GM12878 (cell line): ENCODE measurements around the gene PTPRN2. TPM values are rescaled to one million over a fixed set of nuclear protein-coding genes. Genes with fewer than 3 reads are reported as not detected.

Source experiments
- ATAC-seq: fragments of 200-7000 bp; cut with Tn5 transposase; 3 replicates; pipeline ENCODE4 v1.9.1; 2020; ENCODE audit warnings: mild to moderate bottlenecking, moderate library complexity
- BruUV-seq: library from RNA; stranded (reverse); fragments of 400-500 nt; replicated peaks from 2 replicates; lab custom pipeline; 2021; lab: Mats Ljungman, UMichigan
- CTCF ChIA-PET: fragments of 300-600 bp; sonication (Branson Sonifier 250); formaldehyde crosslinking; extraction: SDS; loops from one replicate; lab custom pipeline; 2021; ENCODE audit warnings: inconsistent platforms; lab: Yijun Ruan, JAX
- POLR2A ChIA-PET: fragments of 350-600 bp; formaldehyde crosslinking; extraction: SDS; loops from one replicate; lab custom pipeline; 2021; ENCODE audit warnings: inconsistent platforms; lab: Charles Lee
- RAD21 ChIA-PET: fragments of 300-600 bp; sonication (Branson Sonifier 250); formaldehyde crosslinking; loops from one replicate; lab custom pipeline; 2023; ENCODE audit warnings: antibody characterized with exemption; ENCODE audit not compliant: unreplicated experiment; lab: Charles Lee
- SMC1A ChIA-PET: fragments of 300-600 bp; sonication (Branson Sonifier 250); formaldehyde crosslinking; loops from one replicate; lab custom pipeline; 2023; ENCODE audit not compliant: unreplicated experiment, uncharacterized antibody; lab: Charles Lee
- DNase-seq: peaks from one replicate; pipeline ENCODE4 v3.0.0-alpha.2; 2011; ENCODE audit warnings: low read depth, low spot score
- FAIRE-seq: peaks from 3 replicates; lab custom pipeline; 2011; peaks lifted over from hg19 to GRCh38; lab: Jason Lieb, UNC
- H2AFZ ChIP-seq: 2 replicates; pipeline ENCODE4 v1.6.0; 2011; ENCODE audit warnings: low read depth, low read length, control low read depth; ENCODE audit not compliant: control insufficient read depth
- H3K27ac ChIP-seq: 2 replicates; pipeline ENCODE4 v1.5.1; 2011; ENCODE audit warnings: control low read depth; ENCODE audit not compliant: control insufficient read depth, insufficient read depth
- H3K27me3 ChIP-seq, 2 experiments: replicated peaks in 1 of 2; 2 replicates each; pipeline versions ENCODE4 v1.6.0 to v1.6.1; 2011; ENCODE audit warnings: low read length in 1 of 2; ENCODE audit not compliant: control insufficient read depth in 2 of 2, insufficient read depth in 2 of 2
- H3K36me3 ChIP-seq, 2 experiments: 2 replicates each; pipeline ENCODE4 v1.5.1; 2011; ENCODE audit warnings: low read length in 1 of 2; ENCODE audit not compliant: control insufficient read depth in 2 of 2, insufficient read depth in 2 of 2
- H3K4me1 ChIP-seq: 2 replicates; pipeline ENCODE4 v1.6.1; 2011; ENCODE audit warnings: mild to moderate bottlenecking, low read length, moderate library complexity, mixed read lengths; ENCODE audit not compliant: control insufficient read depth, insufficient read depth
- H3K4me2 ChIP-seq: 2 replicates; pipeline ENCODE4 v1.6.0; 2011; ENCODE audit warnings: control low read depth; ENCODE audit not compliant: control insufficient read depth, insufficient read depth
- H3K4me3 ChIP-seq: fragments of 200-600 bp; sonication (generic); 2 replicates; pipeline ENCODE4 v1.5.1; 2016
- H3K79me2 ChIP-seq: 2 replicates; pipeline ENCODE4 v1.6.0; 2011; ENCODE audit warnings: low read length; ENCODE audit not compliant: control insufficient read depth, insufficient read depth
- H3K9ac ChIP-seq: 2 replicates; pipeline ENCODE4 v1.8.0; 2011; ENCODE audit warnings: low read length, control low read depth, mixed read lengths; ENCODE audit not compliant: control insufficient read depth, insufficient read depth
- H3K9me3 ChIP-seq: replicated peaks from 3 replicates; pipeline ENCODE4 v1.5.1; 2011; ENCODE audit warnings: mild to moderate bottlenecking, low read length; ENCODE audit not compliant: control insufficient read depth, insufficient read depth
- H4K20me1 ChIP-seq: 2 replicates; pipeline ENCODE4 v1.6.0; 2011; ENCODE audit not compliant: control insufficient read depth, insufficient read depth
- BRCA1 ChIP-seq: IDR thresholded peaks from 2 replicates; pipeline ENCODE4 v1.6.1; 2011; ENCODE audit warnings: low read depth, low read length, improper control_type of control experiment
- CBX3 ChIP-seq: fragments of 200-600 bp; sonication (generic); IDR thresholded peaks from 2 replicates; pipeline ENCODE4 v1.6.1; 2016; ENCODE audit warnings: low read depth, borderline replicate concordance
- CREB1 ChIP-seq: IDR thresholded peaks from 2 replicates; pipeline ENCODE4 v1.6.1; 2012; ENCODE audit warnings: low read depth, mild to moderate bottlenecking, inconsistent platforms
- KDM1A ChIP-seq: fragments of 200-600 bp; sonication (generic); IDR thresholded peaks from 2 replicates; pipeline ENCODE4 v1.6.1; 2016; ENCODE audit warnings: borderline replicate concordance
- NFIC ChIP-seq: IDR thresholded peaks from 2 replicates; pipeline ENCODE4 v1.6.1; 2012; ENCODE audit warnings: low read depth, mild to moderate bottlenecking, inconsistent platforms, low read length, moderate library complexity
- RCOR1 ChIP-seq: conservative IDR thresholded peaks from 2 replicates; pipeline ENCODE4 v1.6.1; 2012; ENCODE audit warnings: low read depth, low read length, improper control_type of control experiment
- SIX5 ChIP-seq: IDR thresholded peaks from 2 replicates; pipeline ENCODE4 v1.6.1; 2011; ENCODE audit warnings: mild to moderate bottlenecking, low read depth, low read length, moderate library complexity; ENCODE audit not compliant: severe bottlenecking
- ZNF274 ChIP-seq: IDR thresholded peaks from one replicate; pipeline ENCODE4 v1.8.0; 2011; ENCODE audit not compliant: insufficient read length, insufficient read depth
- ZZZ3 ChIP-seq: IDR thresholded peaks from 2 replicates; pipeline ENCODE4 v1.6.1; 2011; ENCODE audit warnings: low read depth; ENCODE audit not compliant: control insufficient read depth, insufficient read length
- WGBS: methylation state at CpG from one replicate; pipeline ENCODE4 v1.1.6; 2016; ENCODE audit warnings: low lambda C conversion rate; ENCODE audit not compliant: insufficient replicate concordance, insufficient coverage; ENCODE audit errors: missing lambda C conversion rate; 5-methylcytosine and 5-hydroxymethylcytosine counted together
- in situ Hi-C: fragments of 300-500 bp; cut with MboI; formaldehyde crosslinking; loops from 9 replicates; pipeline ENCODE4 v1.14.3; 2018; ENCODE audit warnings: mixed read lengths
- intact Hi-C: fragments of 100-400 bp; cut with micrococcal nuclease; formaldehyde crosslinking; loops from one replicate; pipeline ENCODE4 v1.14.2; 2022; ENCODE audit not compliant: unreplicated experiment
- polyA plus RNA-seq, 11 experiments: library from polyadenylated mRNA; depleted of rRNA in 4 of 11; unstranded in 6 of 11; stranded (reverse) in 5 of 11; fragments of >200 nt; fragmentation: Nextera tagmentation in 4 of 11; fragmentation: Illumina TruSeq in 1 of 11; extraction: Ambion mirVana in 4 of 11; extraction: Trizol in 1 of 11; gene quantifications; 1 replicate in 1 of 11; 2 replicates in 10 of 11; pipeline versions ENCODE4 v1.2.1 to v1.2.3, GENCODE V29; 2011 to 2016; ENCODE audit warnings: inconsistent platforms in 2 of 11, missing spikeins in 2 of 11, low read depth in 1 of 11
- total RNA-seq, 4 experiments: library from RNA; depleted of rRNA in 3 of 4; stranded (reverse); fragments of >200 nt in 3 of 4; fragmentation: Illumina TruSeq in 1 of 4; extraction: Trizol in 1 of 4; gene quantifications; 2 replicates each; pipeline versions ENCODE4 v1.2.1 to v1.2.3, GENCODE V29; 2013 to 2021
- TF ChIP-seq, protein P1 (sequence below): fragments of 450-650 bp; IDR thresholded peaks from 2 replicates; pipeline ENCODE4 v1.6.1; 2016; ENCODE audit warnings: mild to moderate bottlenecking, moderate library complexity, borderline replicate concordance
- TF ChIP-seq, protein P2 (sequence below): fragments of 450-650 bp; IDR thresholded peaks from 2 replicates; pipeline ENCODE4 v1.6.1; 2014; ENCODE audit warnings: mild to moderate bottlenecking
- TF ChIP-seq, protein P3 (sequence below): IDR thresholded peaks from 2 replicates; pipeline ENCODE4 v1.6.1; 2011; ENCODE audit warnings: low read depth, low read length, improper control_type of control experiment, borderline replicate concordance
- TF ChIP-seq, protein P4 (sequence below): IDR thresholded peaks from 2 replicates; pipeline ENCODE4 v1.6.1; 2011; ENCODE audit warnings: borderline replicate concordance, low read depth, mild to moderate bottlenecking, moderate library complexity, mixed read lengths, low read length; ENCODE audit not compliant: insufficient read depth; ENCODE audit errors: extremely low read length
- TF ChIP-seq, protein P5 (sequence below): IDR thresholded peaks from 2 replicates; pipeline ENCODE4 v1.6.1; 2012; ENCODE audit warnings: low read depth, low read length, improper control_type of control experiment

PTPRN2 gene
- total and polyA plus RNA-seq, 10 of the 15 experiments (the other 5 are each of a cell fraction or from before 2014, with no cell fraction given): 5.4 TPM; not detected in 9

DNA sequence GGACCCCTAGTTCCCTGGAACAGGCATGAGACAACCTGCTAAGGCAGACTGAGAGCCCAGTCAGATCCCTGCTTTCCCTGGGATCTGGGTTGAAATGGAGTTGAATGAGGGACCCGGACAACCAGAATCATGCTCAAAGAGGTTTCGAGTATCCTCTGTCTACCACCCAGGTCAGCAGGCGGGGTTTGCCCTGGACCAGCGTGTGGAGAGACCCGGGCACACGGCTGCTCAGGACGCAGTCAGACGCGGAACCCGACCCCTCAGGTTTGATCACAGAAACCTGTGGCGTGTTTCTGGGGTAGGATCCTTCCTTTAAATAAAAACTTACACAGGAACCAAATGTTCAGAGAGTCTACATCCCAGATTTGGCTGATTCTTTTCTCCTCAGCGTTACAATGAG, 330.6 kb downstream of the PTPRN2 start:
- no peak for ATAC-seq
- ChIA-PET SMC1A (no interaction called here), POLR2A (no interaction called here), CTCF (no interaction called here), RAD21 (no interaction called here)
- H3K9me3 ChIP-seq: peaks cover 4% of the 10 kb centered on the region; the same call in 1 of the 3 replicates
- DNase-seq: no peak
- H3K4me2 ChIP-seq: no peak overlapping the region
- no peak overlapping the region for H3K4me3 ChIP-seq
- intact Hi-C loops: no loop called here
- no peak for FAIRE-seq
- no peaks in the 10 kb centered on the region for H3K27me3 ChIP-seq
- no peak overlapping the region for H2AFZ ChIP-seq
- no peak overlapping the region for H3K27ac ChIP-seq
- H3K9ac ChIP-seq: no peak overlapping the region
- no TSS peak for BruUV-seq
- no peaks in the 10 kb centered on the region for H3K36me3 ChIP-seq
- H3K79me2 ChIP-seq: no peaks in the 10 kb centered on the region
- H4K20me1 ChIP-seq: no peaks in the 10 kb centered on the region
- TF ChIP-seq KDM1A (no peak), SIX5 (no peak), RCOR1 (no peak), CREB1 (no peak), CBX3 (no peak), ZNF274 (no peak), NFIC (no peak), BRCA1 (no peak), ZZZ3 (no peak)
- TF ChIP-seq, protein P1, sequence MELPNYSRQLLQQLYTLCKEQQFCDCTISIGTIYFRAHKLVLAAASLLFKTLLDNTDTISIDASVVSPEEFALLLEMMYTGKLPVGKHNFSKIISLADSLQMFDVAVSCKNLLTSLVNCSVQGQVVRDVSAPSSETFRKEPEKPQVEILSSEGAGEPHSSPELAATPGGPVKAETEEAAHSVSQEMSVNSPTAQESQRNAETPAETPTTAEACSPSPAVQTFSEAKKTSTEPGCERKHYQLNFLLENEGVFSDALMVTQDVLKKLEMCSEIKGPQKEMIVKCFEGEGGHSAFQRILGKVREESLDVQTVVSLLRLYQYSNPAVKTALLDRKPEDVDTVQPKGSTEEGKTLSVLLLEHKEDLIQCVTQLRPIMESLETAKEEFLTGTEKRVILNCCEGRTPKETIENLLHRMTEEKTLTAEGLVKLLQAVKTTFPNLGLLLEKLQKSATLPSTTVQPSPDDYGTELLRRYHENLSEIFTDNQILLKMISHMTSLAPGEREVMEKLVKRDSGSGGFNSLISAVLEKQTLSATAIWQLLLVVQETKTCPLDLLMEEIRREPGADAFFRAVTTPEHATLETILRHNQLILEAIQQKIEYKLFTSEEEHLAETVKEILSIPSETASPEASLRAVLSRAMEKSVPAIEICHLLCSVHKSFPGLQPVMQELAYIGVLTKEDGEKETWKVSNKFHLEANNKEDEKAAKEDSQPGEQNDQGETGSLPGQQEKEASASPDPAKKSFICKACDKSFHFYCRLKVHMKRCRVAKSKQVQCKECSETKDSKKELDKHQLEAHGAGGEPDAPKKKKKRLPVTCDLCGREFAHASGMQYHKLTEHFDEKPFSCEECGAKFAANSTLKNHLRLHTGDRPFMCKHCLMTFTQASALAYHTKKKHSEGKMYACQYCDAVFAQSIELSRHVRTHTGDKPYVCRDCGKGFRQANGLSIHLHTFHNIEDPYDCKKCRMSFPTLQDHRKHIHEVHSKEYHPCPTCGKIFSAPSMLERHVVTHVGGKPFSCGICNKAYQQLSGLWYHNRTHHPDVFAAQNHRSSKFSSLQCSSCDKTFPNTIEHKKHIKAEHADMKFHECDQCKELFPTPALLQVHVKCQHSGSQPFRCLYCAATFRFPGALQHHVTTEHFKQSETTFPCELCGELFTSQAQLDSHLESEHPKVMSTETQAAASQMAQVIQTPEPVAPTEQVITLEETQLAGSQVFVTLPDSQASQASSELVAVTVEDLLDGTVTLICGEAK: no peak
- TF ChIP-seq, protein P2, sequence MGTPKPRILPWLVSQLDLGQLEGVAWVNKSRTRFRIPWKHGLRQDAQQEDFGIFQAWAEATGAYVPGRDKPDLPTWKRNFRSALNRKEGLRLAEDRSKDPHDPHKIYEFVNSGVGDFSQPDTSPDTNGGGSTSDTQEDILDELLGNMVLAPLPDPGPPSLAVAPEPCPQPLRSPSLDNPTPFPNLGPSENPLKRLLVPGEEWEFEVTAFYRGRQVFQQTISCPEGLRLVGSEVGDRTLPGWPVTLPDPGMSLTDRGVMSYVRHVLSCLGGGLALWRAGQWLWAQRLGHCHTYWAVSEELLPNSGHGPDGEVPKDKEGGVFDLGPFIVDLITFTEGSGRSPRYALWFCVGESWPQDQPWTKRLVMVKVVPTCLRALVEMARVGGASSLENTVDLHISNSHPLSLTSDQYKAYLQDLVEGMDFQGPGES: no peak
- TF ChIP-seq, protein P3, sequence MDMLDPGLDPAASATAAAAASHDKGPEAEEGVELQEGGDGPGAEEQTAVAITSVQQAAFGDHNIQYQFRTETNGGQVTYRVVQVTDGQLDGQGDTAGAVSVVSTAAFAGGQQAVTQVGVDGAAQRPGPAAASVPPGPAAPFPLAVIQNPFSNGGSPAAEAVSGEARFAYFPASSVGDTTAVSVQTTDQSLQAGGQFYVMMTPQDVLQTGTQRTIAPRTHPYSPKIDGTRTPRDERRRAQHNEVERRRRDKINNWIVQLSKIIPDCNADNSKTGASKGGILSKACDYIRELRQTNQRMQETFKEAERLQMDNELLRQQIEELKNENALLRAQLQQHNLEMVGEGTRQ: no peak
- TF ChIP-seq, protein P4, sequence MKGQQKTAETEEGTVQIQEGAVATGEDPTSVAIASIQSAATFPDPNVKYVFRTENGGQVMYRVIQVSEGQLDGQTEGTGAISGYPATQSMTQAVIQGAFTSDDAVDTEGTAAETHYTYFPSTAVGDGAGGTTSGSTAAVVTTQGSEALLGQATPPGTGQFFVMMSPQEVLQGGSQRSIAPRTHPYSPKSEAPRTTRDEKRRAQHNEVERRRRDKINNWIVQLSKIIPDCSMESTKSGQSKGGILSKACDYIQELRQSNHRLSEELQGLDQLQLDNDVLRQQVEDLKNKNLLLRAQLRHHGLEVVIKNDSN: no peak
- TF ChIP-seq, protein P5, sequence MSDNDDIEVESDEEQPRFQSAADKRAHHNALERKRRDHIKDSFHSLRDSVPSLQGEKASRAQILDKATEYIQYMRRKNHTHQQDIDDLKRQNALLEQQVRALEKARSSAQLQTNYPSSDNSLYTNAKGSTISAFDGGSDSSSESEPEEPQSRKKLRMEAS: no peak
- TF ChIP-seq, all 136 proteins: peak for 0
- in situ Hi-C loops: no loop called here
- no peaks in the 10 kb centered on the region for H3K4me1 ChIP-seq
- WGBS: 59% methylated on average over 12 of the region's 12 CpGs
